Endothelial cell of umbilical vein (primary cell): ENCODE data around the gene ITSN2. TPM values are rescaled to one million over a fixed set of nuclear protein-coding genes. Genes with fewer than 3 reads are reported as not detected.

ENCODE experiments used
- BruUV-seq: library from RNA; stranded (reverse); fragments of 400-500 nt; replicated peaks from 2 replicates; lab custom pipeline; 2021; lab: Mats Ljungman, UMichigan
- CTCF ChIA-PET: fragments of 300-600, 350-600 bp; sonication (Branson Sonifier 250); formaldehyde crosslinking; loops from one replicate; lab custom pipeline; 2021; ENCODE audit warnings: antibody characterized with exemption, inconsistent platforms; lab: Charles Lee
- POLR2A ChIA-PET: fragments of 300-600, 350-600 bp; sonication (Branson Sonifier 250); formaldehyde crosslinking; loops from one replicate; lab custom pipeline; 2021; ENCODE audit warnings: antibody characterized with exemption, inconsistent platforms; lab: Charles Lee
- DNase-seq: peaks from one replicate; pipeline ENCODE4 v3.0.0-alpha.2; 2011; ENCODE audit warnings: low read depth, low spot score
- FAIRE-seq: peaks from 2 replicates; lab custom pipeline; 2011; peaks lifted over from hg19 to GRCh38; lab: Jason Lieb, UNC
- H2AFZ ChIP-seq: 2 replicates; pipeline ENCODE4 v1.6.0; 2012; ENCODE audit warnings: low read depth, low read length, control low read depth, inconsistent platforms
- H3K27ac ChIP-seq: 2 replicates; pipeline ENCODE4 v1.5.1; 2011; ENCODE audit warnings: low read depth, mild to moderate bottlenecking, control low read depth, low read length, moderate library complexity; ENCODE audit not compliant: insufficient read depth
- H3K27me3 ChIP-seq, 2 experiments: 2 replicates each; pipeline versions ENCODE4 v1.6.0 to v1.6.1; 2011; ENCODE audit warnings: low read length in 2 of 2, mixed read lengths in 1 of 2; ENCODE audit not compliant: control insufficient read depth in 2 of 2, insufficient read depth in 2 of 2
- H3K36me3 ChIP-seq, 2 experiments: 2 replicates in 1 of 2; 3 replicates in 1 of 2; pipeline ENCODE4 v1.5.1; 2011; ENCODE audit warnings: low read length in 2 of 2, mild to moderate bottlenecking in 1 of 2, moderate library complexity in 1 of 2; ENCODE audit not compliant: control insufficient read depth in 2 of 2, insufficient read depth in 2 of 2; ENCODE audit errors: extremely low read depth in 1 of 2
- H3K4me1 ChIP-seq: 3 replicates; pipeline ENCODE4 v1.5.1; 2011; ENCODE audit warnings: mild to moderate bottlenecking, low read length; ENCODE audit not compliant: control insufficient read depth, insufficient read depth; ENCODE audit errors: extremely low read depth
- H3K4me2 ChIP-seq: 2 replicates; pipeline ENCODE4 v1.6.1; 2011; ENCODE audit warnings: low read length, control low read depth, mixed read lengths; ENCODE audit not compliant: insufficient read depth
- H3K4me3 ChIP-seq, 3 experiments: fragments of 200-600 bp in 1 of 3; sonication (generic), shearing (Covaris generic) in 1 of 3; replicated peaks in 1 of 3; 2 replicates each; pipeline ENCODE4 v1.5.1; 2011 to 2016; ENCODE audit warnings: control low read depth in 3 of 3, low read length in 3 of 3, mild to moderate bottlenecking in 2 of 3, inconsistent platforms in 1 of 3, low read depth in 1 of 3, moderate library complexity in 1 of 3; ENCODE audit not compliant: insufficient read depth in 1 of 3
- H3K79me2 ChIP-seq: 2 replicates; pipeline ENCODE4 v1.6.0; 2012; ENCODE audit warnings: low read length, inconsistent platforms; ENCODE audit not compliant: control insufficient read depth, insufficient read depth
- H3K9ac ChIP-seq: replicated peaks from 2 replicates; pipeline ENCODE3; 2011; ENCODE audit warnings: low read length, control low read depth; ENCODE audit not compliant: insufficient read depth; ENCODE audit errors: extremely low read depth
- H3K9me1 ChIP-seq: replicated peaks from 3 replicates; pipeline ENCODE4 v1.6.0; 2011; ENCODE audit warnings: mild to moderate bottlenecking, low read length; ENCODE audit not compliant: control insufficient read depth, insufficient read depth; ENCODE audit errors: extremely low read depth
- H3K9me3 ChIP-seq: replicated peaks from 2 replicates; pipeline ENCODE4 v1.5.1; 2012; ENCODE audit warnings: low read length, inconsistent platforms; ENCODE audit not compliant: control insufficient read depth, insufficient read depth
- H4K20me1 ChIP-seq: replicated peaks from 2 replicates; pipeline ENCODE3; 2011; ENCODE audit warnings: mild to moderate bottlenecking, low read length; ENCODE audit not compliant: control insufficient read depth, insufficient read depth; ENCODE audit errors: extremely low read depth
- CTCF ChIP-seq, 2 donors: IDR thresholded peaks; 1 replicate in 1 of 2; 2 replicates in 1 of 2; pipeline ENCODE4 v1.5.1; 2011; ENCODE audit warnings: low read length in 2 of 2, mild to moderate bottlenecking in 2 of 2, moderate library complexity in 2 of 2, control low read depth in 1 of 2, inconsistent platforms in 1 of 2, low read depth in 1 of 2; ENCODE audit not compliant: insufficient read depth in 1 of 2; ENCODE audit errors: extremely low read depth in 1 of 2
- EZH2 ChIP-seq: IDR thresholded peaks from 2 replicates; pipeline ENCODE4 v1.6.1; 2012; ENCODE audit warnings: borderline replicate concordance, low read depth, mild to moderate bottlenecking, moderate library complexity, low read length, inconsistent platforms; ENCODE audit not compliant: severe bottlenecking
- FOS ChIP-seq: IDR thresholded peaks from 2 replicates; pipeline ENCODE4 v1.6.1; 2011; ENCODE audit warnings: mild to moderate bottlenecking, low read length, moderate library complexity, borderline replicate concordance; ENCODE audit not compliant: insufficient read depth
- GATA2 ChIP-seq: IDR thresholded peaks from 2 replicates; pipeline ENCODE4 v1.7.0; 2011; ENCODE audit warnings: low read depth, mild to moderate bottlenecking, moderate library complexity, mixed read lengths, low read length; ENCODE audit not compliant: insufficient read length, insufficient read depth
- JUN ChIP-seq: IDR thresholded peaks from 2 replicates; pipeline ENCODE4 v1.6.1; 2011; ENCODE audit warnings: borderline replicate concordance, low read depth; ENCODE audit not compliant: insufficient read length, insufficient read depth
- MAX ChIP-seq: IDR thresholded peaks from 2 replicates; pipeline ENCODE4 v1.6.1; 2011; ENCODE audit not compliant: insufficient read depth, insufficient read length
- MYC ChIP-seq: IDR thresholded peaks from one replicate; pipeline ENCODE4 v1.6.1; 2011; ENCODE audit warnings: mild to moderate bottlenecking, low read depth, low read length
- POLR2A ChIP-seq: IDR thresholded peaks from 2 replicates; pipeline ENCODE4 v1.6.1; 2012; ENCODE audit warnings: low read depth, mild to moderate bottlenecking, control low read depth, low read length
- POLR2AphosphoS5 ChIP-seq: IDR thresholded peaks from 2 replicates; pipeline ENCODE4 v1.6.1; 2012; ENCODE audit warnings: low read depth, mild to moderate bottlenecking, control low read depth, low read length, moderate library complexity; ENCODE audit not compliant: insufficient read depth
- dilution Hi-C: fragments of 300-500 bp; cut with MboI; formaldehyde crosslinking; loops from one replicate; pipeline ENCODE4 v1.15.0; 2019; ENCODE audit warnings: low sequenced_read_pairs; ENCODE audit not compliant: extremely low pct_ligation_motif_present
- intact Hi-C: fragments of 100-400 bp; cut with micrococcal nuclease; formaldehyde crosslinking; loops from one replicate; pipeline ENCODE4 v1.10.0; 2022
- polyA plus RNA-seq, 4 experiments: library from polyadenylated mRNA; depleted of rRNA in 3 of 4; stranded (reverse) in 3 of 4; unstranded in 1 of 4; fragments of >200 nt; gene quantifications; 2 replicates each; pipeline versions ENCODE4 v1.2.1 to v1.2.3, GENCODE V29; 2011 to 2012; ENCODE audit warnings: missing spikeins in 1 of 4
- total RNA-seq: library from RNA; stranded (reverse); gene quantifications from 2 replicates; pipeline ENCODE4 v1.2.3, GENCODE V29; 2021

The ITSN2 gene
- total and polyA plus RNA-seq, 2 donors (not counting 3 experiments of a cell fraction or from before 2014, with no cell fraction given) = 30.5 to 56.8 TPM

- Histone ChIP-seq H3K27ac (no peak overlapping the region), H3K4me3 (no peak overlapping the region), H4K20me1 (no peaks in the 10 kb centered on the region), H3K9ac (no peak overlapping the region), H2AFZ (no peak overlapping the region), H3K9me1 (no peaks in the 10 kb centered on the region), H3K4me1 (no peaks in the 10 kb centered on the region), H3K27me3 (peaks cover 0 to 1% of the 10 kb centered on the region in 2 experiments), H3K4me2 (no peak overlapping the region), H3K79me2 (no peaks in the 10 kb centered on the region), H3K9me3 (no peaks in the 10 kb centered on the region), H3K36me3 (no peaks in the 10 kb centered on the region)
- ChIA-PET POLR2A (no interaction called here), CTCF (interaction anchor here (0.9 to 2.7 kb wide), 3 partner anchors 13 to 42 kb away, joined by 3 to 11 read pairs (median 3); no protein-coding TSS in a partner anchor)
- FAIRE-seq (no peak), DNase-seq (no peak)
- BruUV-seq = no TSS peak
- intact Hi-C loops (no loop called here), dilution Hi-C loops (no loop called here)
- TF ChIP-seq MAX = no peak
- no peak for TF ChIP-seq CTCF (IDR thresholded peaks at IDR 0.05; ENCODE audit: extremely low read depth in 1 of 2, insufficient read depth in 1 of 2, low read depth in 1 of 2, low read length in 2 of 2)
- TF ChIP-seq MYC = no peak
- TF ChIP-seq POLR2AphosphoS5 = no peak
- no peak for TF ChIP-seq POLR2A
- no peak for TF ChIP-seq JUN
- no peak for TF ChIP-seq EZH2
- TF ChIP-seq GATA2 = no peak
- no peak for TF ChIP-seq FOS
Observed at GRCh38 chr2:24176326-24176725, 184.0 kb downstream of the ITSN2 start.
